Coronary artery (tissue), 2 donors: ENCODE data around the gene NDST4.

Experiments
- DNase-seq: peaks from one replicate; pipeline ENCODE4 v3.0.0-alpha.2; 2017; ENCODE audit warnings: low spot score
- H3K27ac ChIP-seq, 2 donors: fragments of 200-600 bp; sonication (generic); one replicate each; pipeline ENCODE4 v1.5.1; 2016 to 2019
- H3K4me3 ChIP-seq: fragments of 200-600 bp; sonication (generic); 2 replicates; pipeline ENCODE4 v1.5.1; 2016; ENCODE audit warnings: mild to moderate bottlenecking, moderate library complexity
- TF ChIP-seq, protein P1 (sequence below): fragments of 200-600 bp; sonication (generic); IDR thresholded peaks from one replicate; pipeline ENCODE4 v1.5.1; 2019; ENCODE audit warnings: antibody characterized with exemption

The NDST4 gene

GRCh38 chr4:114964026-114964425 is 149.4 kb downstream of the NDST4 start:
- Histone ChIP-seq H3K27ac (no peak overlapping the region), H3K4me3 (no peak overlapping the region)
- no peak for DNase-seq
- TF ChIP-seq, protein P1, sequence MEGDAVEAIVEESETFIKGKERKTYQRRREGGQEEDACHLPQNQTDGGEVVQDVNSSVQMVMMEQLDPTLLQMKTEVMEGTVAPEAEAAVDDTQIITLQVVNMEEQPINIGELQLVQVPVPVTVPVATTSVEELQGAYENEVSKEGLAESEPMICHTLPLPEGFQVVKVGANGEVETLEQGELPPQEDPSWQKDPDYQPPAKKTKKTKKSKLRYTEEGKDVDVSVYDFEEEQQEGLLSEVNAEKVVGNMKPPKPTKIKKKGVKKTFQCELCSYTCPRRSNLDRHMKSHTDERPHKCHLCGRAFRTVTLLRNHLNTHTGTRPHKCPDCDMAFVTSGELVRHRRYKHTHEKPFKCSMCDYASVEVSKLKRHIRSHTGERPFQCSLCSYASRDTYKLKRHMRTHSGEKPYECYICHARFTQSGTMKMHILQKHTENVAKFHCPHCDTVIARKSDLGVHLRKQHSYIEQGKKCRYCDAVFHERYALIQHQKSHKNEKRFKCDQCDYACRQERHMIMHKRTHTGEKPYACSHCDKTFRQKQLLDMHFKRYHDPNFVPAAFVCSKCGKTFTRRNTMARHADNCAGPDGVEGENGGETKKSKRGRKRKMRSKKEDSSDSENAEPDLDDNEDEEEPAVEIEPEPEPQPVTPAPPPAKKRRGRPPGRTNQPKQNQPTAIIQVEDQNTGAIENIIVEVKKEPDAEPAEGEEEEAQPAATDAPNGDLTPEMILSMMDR: no peak

DNA sequence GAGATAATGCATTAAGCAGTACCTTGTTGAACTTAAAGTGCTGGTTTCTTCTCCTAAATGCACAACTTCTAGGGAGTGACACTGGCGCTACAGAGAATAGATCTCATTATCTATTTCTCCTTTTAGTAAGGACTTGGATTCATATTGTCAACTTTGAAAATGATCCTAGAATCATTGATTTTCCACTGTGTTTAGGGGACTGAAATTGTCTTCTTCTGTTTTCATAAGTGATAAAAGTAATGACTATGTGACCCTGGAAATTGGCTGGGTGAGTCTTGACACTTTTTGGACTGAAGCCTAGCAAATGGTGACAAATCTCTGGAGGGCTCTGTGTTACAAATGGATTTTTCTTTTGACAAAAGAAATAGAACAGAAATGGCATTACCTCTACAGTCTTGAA is 167.8 kb downstream of the NDST4 start:
- TF ChIP-seq, protein P1: no peak
- H3K27ac ChIP-seq: no peak overlapping the region
- no peak for DNase-seq
- no peak overlapping the region for H3K4me3 ChIP-seq

GRCh38 chr4:114941503-114941902 is 171.9 kb downstream of the NDST4 start:
- DNase-seq: no peak
- no peak overlapping the region for H3K4me3 ChIP-seq
- H3K27ac ChIP-seq: no peak overlapping the region
- TF ChIP-seq, protein P1: no peak

GRCh38 chr4:114927881-114928280 is 185.5 kb downstream of the NDST4 start:
- DNase-seq: no peak
- Histone ChIP-seq H3K4me3 (no peak overlapping the region), H3K27ac (no peak overlapping the region)
- TF ChIP-seq, protein P1: no peak

- no peak for DNase-seq
- H3K27ac ChIP-seq: no peak overlapping the region
- TF ChIP-seq, protein P1: no peak
- H3K4me3 ChIP-seq: no peak overlapping the region
These were observed 186.8 kb downstream of the NDST4 start for GRCh38 chr4:114926583-114926982.

GRCh38 chr4:114924311-114924710 is 189.1 kb downstream of the NDST4 start:
- no peak for DNase-seq

DNA sequence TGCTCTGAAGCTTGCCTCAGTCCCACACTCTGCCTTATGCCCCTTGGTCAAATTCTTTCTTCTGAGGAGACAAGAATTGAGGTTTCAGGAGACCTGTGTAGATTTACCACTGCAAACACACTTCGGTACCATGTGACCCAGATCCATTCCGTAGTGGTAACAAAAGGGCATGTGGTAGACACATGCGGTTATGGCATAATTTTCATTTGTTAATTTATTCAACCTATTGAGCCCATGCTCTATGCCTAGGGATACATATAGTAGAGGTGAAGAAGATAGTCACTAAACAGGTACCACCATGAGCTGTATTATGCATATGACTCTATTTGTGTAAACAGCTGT is 190.9 kb downstream of the NDST4 start:
- H3K4me3 ChIP-seq: no peak overlapping the region
- DNase-seq: no peak
- H3K27ac ChIP-seq: no peak overlapping the region
- TF ChIP-seq, protein P1: no peak

More at GRCh38 chr4:114924311-114924710, 189.1 kb downstream of the NDST4 start:
- TF ChIP-seq, protein P1: no peak
- no peak overlapping the region for H3K4me3 ChIP-seq
- no peak overlapping the region for H3K27ac ChIP-seq
